Right hindlimb (tissue), 1 donor: ENCODE measurements around the gene FYB1.
"Not testable (repeated sequence)": the region's sequence is repeated elsewhere in the genome, so short reads cannot be mapped to it uniquely, and the experiment has no call there.

Experiments
- DNase-seq: peaks from one replicate; pipeline ENCODE4 v3.0.0-alpha.2; 2018

Gene FYB1

GRCh38 chr5:39219437-39219836, at the start of gene FYB1:
FYB1 (minus strand) TSS chr5:39219563; CDS start chr5:39202960, 16,603 bp downstream.
- no peak for DNase-seq

GRCh38 chr5:39267186-39267585, 47.8 kb upstream of the FYB1 start:
- no peak for DNase-seq

DNA sequence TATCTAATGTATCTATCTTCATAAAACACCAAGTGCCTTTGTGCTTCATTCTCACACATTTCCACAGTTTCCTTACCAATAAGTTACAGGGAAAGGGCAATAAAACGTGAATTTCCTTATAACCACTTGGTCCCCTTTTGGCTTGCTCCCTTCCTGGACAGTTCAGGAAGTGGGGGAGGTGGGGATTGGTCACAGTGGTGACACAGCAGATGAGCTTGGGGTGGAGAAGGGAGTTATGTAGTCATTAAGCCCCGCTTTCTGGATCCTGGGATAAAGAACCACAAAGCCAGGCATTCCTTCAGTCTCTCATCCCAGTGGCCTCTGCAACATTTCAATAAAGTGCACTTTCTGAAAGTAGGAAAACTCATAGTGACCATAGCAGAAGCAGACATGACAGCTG, 47.1 kb upstream of the FYB1 start:
- no peak for DNase-seq

GRCh38 chr5:39264528-39264927, 45.2 kb upstream of the FYB1 start:
- no peak for DNase-seq

DNA sequence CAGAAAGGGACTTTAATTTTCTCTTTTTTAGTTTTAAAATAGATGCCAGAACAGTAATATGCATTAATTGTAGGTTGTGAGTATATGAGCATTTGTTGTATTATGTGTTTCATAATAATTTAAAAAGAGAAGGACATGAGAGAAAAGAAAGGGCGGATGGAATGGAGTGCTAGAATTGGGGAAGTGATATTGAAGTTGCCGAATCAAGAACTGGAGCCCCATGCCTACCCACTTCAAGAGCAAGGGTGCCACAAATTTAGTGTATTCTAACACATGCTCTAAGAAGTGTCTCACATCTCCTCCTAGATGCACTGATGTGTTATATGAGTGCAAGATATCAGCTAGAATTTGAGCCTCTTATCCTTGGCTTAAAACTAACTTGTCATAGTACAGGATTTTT, 43.6 kb upstream of the FYB1 start:
- DNase-seq: no peak

GRCh38 chr5:39260095-39260494, 40.7 kb upstream of the FYB1 start:
- DNase-seq: no peak

DNA sequence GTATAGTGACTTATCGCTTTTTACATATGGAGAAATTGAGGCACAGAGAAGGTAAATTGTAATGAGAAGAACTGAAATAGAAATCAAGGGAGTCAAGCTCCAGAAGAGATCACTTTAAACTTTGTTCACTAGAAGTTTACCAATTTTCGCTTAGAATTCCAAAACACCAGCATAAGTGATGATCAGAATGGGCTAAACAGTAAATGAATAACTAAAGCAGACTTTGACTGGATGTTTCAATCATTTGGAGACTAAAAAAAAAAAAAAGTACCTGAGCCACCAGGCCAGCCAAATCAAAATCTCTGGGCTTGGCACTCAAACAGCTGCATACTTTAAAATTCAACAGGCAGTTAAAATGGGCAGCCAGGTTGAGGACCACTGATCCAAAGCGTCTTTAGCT, 38.2 kb upstream of the FYB1 start:
- no peak for DNase-seq

DNA sequence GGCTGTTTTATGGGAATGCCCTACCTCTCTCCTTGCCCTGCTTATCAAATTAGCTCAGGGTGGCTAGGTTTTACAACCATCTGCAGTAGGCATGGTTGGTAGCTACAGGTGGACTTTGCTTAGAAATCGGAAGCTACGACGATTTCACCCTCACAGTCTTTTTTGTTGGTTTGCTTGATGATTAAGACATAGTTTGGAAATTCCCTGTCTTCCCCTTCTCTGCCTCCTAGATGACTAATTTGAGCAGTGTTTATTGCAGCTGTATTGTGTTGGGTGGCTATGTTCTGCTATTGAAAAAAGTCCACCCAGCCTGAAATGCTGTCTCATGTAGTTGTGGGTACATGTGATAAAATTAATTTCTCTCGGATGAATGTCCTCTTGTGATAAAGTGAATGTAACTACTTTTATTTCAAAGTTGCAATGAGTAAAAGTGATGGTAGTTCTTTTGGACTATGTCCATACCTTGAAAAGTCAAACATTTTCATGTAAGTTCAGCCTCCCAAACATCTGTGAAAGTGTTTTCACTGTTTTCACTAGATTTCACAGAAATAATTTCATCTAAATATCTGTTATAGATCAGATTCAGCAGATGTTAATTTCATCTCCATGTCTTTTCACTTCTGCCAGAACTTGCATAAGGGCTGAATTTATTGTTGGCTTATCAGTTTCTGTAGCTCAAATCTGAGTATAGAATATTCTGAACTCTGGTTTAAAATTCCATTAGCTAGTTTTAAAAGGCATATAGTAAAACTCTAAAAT, 37.3 kb upstream of the FYB1 start:
- no peak for DNase-seq

DNA sequence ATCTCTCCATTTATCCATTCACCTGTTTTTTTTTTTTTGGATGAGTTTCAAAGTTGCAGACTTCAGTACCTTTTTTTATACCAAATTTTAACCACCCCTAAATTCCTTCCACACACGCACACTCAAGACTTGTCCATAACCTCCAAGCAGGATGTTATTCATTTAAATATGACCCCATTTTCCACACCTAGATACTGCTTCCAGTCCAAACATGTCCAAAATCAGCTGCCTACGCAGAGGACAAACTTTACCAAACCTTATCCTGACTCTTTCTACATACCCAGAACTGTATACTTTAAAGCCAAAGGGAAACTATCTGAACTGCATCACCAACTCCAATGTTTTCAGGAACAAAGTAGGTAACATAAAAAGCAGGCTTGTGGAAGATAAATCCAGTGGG, 36.0 kb upstream of the FYB1 start:
- DNase-seq: no peak

DNA sequence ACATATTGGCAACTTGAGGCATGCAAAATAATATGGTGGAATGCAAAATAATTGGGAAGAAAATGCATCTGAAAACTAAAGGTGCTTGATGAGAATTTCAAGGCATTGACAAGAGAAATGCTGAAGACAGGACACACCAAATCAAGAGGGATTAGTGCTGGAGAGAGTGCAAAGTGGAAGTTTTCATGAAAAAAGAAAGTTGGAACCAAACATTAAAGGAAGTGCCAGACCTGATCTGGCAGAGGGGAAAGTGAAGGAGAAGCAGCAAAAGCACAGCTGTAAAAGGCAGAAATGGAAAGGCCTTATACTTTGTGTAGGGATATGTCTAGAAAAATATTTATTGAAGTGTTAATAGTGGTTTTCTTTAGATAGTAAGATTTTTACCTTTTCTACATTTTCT, 35.3 kb upstream of the FYB1 start:
- DNase-seq: no peak

DNA sequence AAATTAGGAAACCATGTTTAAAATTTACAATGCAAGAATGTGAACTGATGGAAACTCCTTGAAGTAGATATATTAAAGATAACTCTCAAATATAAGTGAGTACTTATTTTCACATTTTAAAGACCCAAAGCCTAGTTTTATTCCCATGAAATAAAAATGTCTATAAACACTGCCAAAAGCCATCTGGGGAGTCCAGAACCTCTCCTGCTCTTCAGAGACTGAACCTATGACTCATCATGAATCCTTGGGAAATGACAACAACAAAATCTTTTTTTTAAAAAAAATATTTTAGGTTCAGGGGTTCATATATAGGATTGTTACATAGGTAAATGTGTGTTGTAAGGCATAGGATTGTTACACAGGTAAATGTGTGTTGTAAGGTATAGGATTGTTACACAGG, 33.8 kb upstream of the FYB1 start:
- DNase-seq: no peak

DNA sequence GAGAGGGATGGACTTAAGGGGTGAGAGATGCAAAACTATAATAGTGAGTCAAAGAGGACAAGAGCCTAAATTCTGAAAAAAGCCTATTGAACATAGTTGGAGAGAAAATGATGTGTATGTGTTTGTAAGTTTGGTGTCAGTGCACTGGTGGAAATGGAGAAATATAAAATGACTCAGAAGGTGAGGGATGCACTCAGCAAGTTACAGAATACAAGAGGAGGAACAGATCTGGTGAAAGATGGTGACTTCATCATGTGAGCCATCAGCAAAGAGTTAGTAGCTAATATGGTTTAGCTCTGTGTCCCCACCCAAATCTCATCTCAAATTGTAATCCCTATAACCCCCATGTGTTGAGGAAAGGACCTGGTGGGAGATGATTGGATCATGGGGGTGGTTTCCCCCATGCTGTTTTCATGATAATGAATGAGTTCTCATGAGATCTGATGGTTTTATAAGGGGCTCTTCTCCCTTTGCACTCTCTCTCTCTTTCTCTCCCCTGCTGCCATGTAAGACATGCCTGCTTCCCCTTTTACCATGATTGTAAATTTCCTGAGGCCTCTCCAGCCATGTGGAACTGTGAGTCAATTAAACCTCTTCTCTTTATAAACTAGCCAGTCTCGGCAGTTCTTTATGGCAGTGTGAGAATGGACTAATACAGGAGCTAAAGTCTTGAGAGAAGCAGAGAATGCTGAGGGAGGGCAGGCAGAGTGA, 30.4 kb upstream of the FYB1 start:
- no peak for DNase-seq

- DNase-seq: no peak
Observed at GRCh38 chr5:39249069-39249468, 29.7 kb upstream of the FYB1 start.

- no peak for DNase-seq
Observed at GRCh38 chr5:39240750-39241149, 21.4 kb upstream of the FYB1 start.

DNA sequence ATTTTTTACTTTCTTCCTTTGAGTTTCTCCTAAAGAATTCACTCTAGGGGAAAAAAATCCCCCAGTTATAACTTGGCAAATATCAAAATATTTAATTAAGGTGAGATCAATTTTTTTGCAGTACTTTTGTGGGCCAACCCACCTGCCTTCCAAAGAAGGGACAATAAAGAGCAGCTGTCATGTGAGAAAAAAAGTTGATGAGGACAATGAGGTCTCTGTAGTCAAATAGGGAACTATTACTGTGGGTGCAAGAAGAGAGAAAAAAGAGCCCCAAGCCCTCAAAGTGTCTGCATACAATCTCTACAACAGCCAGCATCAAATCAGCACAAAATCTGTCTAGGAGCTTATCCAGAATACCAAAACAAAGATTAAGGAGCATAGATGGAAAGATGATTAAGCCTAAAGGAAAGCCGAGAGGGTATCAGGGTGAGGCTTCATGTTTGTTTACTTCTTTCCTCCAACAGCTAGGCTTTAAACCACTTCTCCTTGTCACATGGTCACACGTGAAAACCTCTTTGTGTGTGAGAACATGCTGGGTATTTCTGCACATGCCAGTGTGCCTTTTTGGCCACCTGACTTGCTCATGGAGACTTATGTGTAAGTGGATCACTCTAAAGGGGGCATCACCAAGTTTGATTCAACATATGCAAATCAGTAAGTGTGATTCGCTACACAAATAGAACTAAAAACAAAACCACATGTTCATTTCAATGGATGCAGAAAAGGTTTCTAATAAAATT, 19.2 kb upstream of the FYB1 start:
- no peak for DNase-seq

DNA sequence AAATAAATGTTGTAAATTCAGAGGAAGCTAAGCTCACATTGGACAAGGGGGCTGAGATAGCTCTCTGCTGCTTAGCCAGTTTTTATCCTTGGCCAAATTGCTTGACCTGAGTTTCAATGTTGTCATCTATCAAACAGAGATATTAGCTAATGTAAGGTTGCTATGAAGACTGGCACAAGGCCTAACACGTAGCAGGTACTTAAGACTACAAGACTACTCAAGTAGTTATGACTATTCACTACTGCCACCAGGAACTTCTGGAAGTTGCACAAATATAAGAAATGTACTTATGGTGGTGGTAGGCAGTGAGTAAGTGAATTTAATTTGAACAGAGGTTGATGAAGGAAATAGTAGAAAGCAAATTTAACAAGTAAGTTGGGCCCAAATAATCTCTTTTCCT, 17.4 kb upstream of the FYB1 start:
- DNase-seq: no peak

DNA sequence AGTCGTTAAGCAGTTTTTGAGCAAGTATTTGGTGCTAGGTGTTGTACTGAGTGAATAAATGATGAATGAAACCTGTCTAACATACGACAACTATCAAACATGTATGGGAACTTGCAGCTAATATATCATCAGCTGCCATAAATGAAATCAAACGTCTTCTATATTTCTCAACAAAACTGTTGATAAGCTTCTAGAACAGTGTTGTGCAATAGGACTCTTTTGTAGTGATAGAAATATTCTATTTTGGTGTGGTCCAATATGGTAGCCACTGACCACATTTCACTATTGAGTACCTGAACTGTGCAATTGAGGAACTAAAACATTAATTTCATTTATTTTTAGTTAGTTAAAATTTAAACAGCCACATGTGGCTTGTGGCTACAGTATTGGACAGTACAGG, 16.3 kb upstream of the FYB1 start:
- no peak for DNase-seq

GRCh38 chr5:39234494-39234893, 15.1 kb upstream of the FYB1 start:
- not testable (repeated sequence) for DNase-seq

DNA sequence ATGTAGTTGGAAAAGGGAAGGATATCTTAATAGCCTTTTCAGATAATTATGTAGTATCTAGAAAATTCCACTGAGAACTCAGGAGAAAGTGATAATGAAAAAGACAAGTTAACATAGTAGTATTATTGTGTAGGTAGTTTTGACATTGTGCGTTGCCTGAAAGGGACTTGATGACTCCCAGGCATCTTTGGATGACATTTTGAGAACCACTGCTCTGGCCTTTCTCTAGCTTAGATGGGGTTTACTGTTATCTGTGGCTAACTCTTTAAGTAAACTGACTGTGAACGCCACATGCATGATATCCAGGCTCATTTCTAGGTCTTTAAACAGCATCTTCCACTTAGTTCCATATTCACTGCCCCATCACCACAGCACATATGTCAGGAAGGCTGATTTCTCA, 14.4 kb upstream of the FYB1 start:
- DNase-seq: no peak

GRCh38 chr5:39231705-39232525, 12.6 kb upstream of the FYB1 start:
- DNase-seq: no peak

GRCh38 chr5:39228596-39228995, 9.2 kb upstream of the FYB1 start:
- no peak for DNase-seq

- DNase-seq: no peak
Observed at GRCh38 chr5:39226558-39226957, 7.2 kb upstream of the FYB1 start.

DNA sequence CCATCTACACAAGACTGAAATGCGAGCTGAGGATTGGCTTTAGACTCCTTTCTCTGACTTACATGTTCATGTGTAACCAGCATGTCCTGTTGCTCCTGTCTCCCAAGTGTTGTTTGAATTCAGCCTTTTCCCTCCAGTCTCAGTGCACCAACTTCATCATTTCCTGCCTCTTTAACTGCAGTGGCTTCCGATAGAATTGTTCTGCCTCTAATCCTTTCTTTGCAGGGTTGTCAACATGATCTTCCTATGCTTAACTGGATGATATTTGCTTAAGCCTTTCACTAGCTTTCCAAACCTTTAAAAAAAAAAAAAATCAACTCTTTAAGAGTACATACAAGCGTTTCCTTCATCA, 6.7 kb upstream of the FYB1 start:
- no peak for DNase-seq
